AG04449 (cell line): Measurements from ENCODE around the gene AK2.

Experiments used
- CTCF ChIA-PET: fragments of 350-600 bp; formaldehyde crosslinking; extraction: SDS; loops from one replicate; lab custom pipeline; 2021; ENCODE audit warnings: antibody characterized with exemption; lab: Yijun Ruan, JAX
- POLR2A ChIA-PET: fragments of 400-600, 350-600 bp; formaldehyde crosslinking; extraction: SDS; loops from one replicate; lab custom pipeline; 2020; ENCODE audit warnings: antibody characterized with exemption, inconsistent platforms; lab: Yijun Ruan, JAX
- DNase-seq: peaks from one replicate; pipeline ENCODE4 v3.0.0-alpha.2; 2010; ENCODE audit warnings: low read depth, low spot score
- H3K4me3 ChIP-seq: 2 replicates; pipeline ENCODE4 v1.5.1; 2011; ENCODE audit warnings: low read depth, mild to moderate bottlenecking, control low read depth, low read length
- TF ChIP-seq, protein P1 (sequence below): IDR thresholded peaks from one replicate; pipeline ENCODE4 v1.5.1; 2011; ENCODE audit warnings: mild to moderate bottlenecking, moderate library complexity, low read length, control low read depth, inconsistent platforms; ENCODE audit not compliant: insufficient read depth; ENCODE audit errors: missing control alignments

The AK2 gene

DNA sequence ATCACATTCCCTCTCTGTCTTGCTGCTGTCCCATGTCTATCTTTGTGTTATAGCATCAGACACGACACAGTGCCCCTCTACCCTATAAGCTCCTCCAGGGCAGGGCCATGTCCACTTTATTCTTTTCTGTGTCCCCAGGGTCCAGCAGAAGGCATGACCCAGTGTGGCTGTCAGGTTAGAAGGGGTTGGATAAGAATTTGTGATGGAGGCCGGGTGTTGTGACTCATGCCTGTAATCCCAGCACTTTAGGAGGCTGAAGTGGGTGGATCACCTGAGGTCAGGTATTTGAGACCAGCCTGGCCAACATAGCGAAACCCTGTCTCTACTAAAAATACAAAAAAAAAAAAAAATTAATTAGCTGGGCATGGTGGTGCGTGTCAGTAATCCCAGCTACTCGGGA is 45.8 kb downstream of the AK2 start:
- CTCF ChIA-PET, result interaction anchor here (5.4 kb wide), 1 partner anchor 15 kb away, joined by 34 read pairs; no protein-coding TSS in a partner anchor
- POLR2A ChIA-PET, result interaction anchor here (0.7 kb wide), 1 partner anchor 10 kb away, joined by 3 read pairs; no protein-coding TSS in a partner anchor
- DNase-seq, result no peak
- H3K4me3 ChIP-seq, result no peak overlapping the region
- TF ChIP-seq, protein P1, sequence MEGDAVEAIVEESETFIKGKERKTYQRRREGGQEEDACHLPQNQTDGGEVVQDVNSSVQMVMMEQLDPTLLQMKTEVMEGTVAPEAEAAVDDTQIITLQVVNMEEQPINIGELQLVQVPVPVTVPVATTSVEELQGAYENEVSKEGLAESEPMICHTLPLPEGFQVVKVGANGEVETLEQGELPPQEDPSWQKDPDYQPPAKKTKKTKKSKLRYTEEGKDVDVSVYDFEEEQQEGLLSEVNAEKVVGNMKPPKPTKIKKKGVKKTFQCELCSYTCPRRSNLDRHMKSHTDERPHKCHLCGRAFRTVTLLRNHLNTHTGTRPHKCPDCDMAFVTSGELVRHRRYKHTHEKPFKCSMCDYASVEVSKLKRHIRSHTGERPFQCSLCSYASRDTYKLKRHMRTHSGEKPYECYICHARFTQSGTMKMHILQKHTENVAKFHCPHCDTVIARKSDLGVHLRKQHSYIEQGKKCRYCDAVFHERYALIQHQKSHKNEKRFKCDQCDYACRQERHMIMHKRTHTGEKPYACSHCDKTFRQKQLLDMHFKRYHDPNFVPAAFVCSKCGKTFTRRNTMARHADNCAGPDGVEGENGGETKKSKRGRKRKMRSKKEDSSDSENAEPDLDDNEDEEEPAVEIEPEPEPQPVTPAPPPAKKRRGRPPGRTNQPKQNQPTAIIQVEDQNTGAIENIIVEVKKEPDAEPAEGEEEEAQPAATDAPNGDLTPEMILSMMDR, result no peak

- peak overlapping the region; percentile 2; the same call in 1 of the 2 replicates for H3K4me3 ChIP-seq
- POLR2A ChIA-PET, result no interaction called here
- CTCF ChIA-PET, result interaction anchor here (5.4 kb wide), 1 partner anchor 17 kb away, joined by 34 read pairs; no protein-coding TSS in a partner anchor
- DNase-seq, result peak; percentile 93
- TF ChIP-seq, protein P1, result no peak
These were observed 47.3 kb downstream of the AK2 start for GRCh38 chr1:32989160-32990050.

GRCh38 chr1:32988665-32989064 is 48.0 kb downstream of the AK2 start:
- TF ChIP-seq, protein P1, result no peak
- ChIA-PET CTCF (no interaction called here), POLR2A (no interaction called here)
- no peak for DNase-seq
- H3K4me3 ChIP-seq, result no peak overlapping the region

DNA sequence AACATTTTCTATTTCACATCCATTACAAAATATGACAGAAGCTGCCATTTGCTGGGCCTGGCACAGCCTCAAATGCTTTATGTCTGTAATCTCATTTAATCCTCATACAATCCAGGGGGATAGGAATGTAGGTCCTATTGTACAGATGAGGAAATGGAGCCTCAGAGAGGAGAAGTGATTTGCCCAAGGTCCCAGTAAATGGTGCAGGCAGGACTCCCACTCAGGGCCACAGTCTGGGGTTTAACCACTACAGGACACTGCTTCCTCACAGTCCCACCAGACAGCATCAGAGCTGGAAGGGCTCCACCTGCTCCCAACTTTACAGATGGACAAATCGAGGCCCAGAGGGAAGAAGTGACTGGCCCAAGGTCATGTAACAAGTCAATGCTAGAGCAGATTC is 51.5 kb downstream of the AK2 start:
- no peak overlapping the region for H3K4me3 ChIP-seq
- TF ChIP-seq, protein P1, result no peak
- ChIA-PET POLR2A (interaction anchor here (1.1 kb wide), 1 partner anchor 21 kb away, joined by 4 read pairs; the partner anchor contains the start of gene RNF19B), CTCF (interaction anchor here (0.6 to 2.3 kb wide), 4 partner anchors 12 to 21 kb away, joined by 3 to 7 read pairs (median 4); partner anchors contain the start of gene RNF19B)
- no peak for DNase-seq

GRCh38 chr1:32984455-32985171 is 52.1 kb downstream of the AK2 start:
- DNase-seq, result no peak
- TF ChIP-seq, protein P1, result no peak
- no peak overlapping the region for H3K4me3 ChIP-seq
- ChIA-PET POLR2A (interaction anchor here (1.1 kb wide), 1 partner anchor 20 kb away, joined by 4 read pairs; the partner anchor contains the start of gene RNF19B), CTCF (interaction anchor here (0.7 to 2.3 kb wide), 5 partner anchors 18 to 70 kb away, joined by 3 to 7 read pairs (median 3); partner anchors contain the start of gene RNF19B)

DNA sequence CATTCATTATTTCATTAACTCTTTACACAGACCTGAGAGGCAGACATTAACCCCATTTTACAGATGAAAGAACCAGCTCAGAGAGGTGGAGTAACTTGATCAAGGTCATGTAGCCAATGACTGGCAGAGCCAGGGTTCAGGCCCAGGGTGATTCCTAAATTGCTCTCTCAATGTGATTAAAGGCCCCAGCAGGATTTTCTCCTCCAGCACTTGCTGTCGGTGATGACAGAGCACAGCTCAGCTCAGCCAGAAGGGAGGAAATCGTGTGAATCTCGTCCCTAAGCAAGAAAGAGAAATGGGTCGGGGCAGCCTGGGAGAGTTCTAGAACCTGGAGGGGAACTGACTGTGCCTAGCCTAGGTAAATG is 52.6 kb downstream of the AK2 start:
- TF ChIP-seq, protein P1, result no peak
- DNase-seq, result no peak
- CTCF ChIA-PET, result interaction anchor here (1.1 to 2.3 kb wide), 4 partner anchors 19 to 70 kb away, joined by 3 to 7 read pairs (median 4); partner anchors contain the start of gene RNF19B
- POLR2A ChIA-PET, result no interaction called here
- no peak overlapping the region for H3K4me3 ChIP-seq
